ENCODE measurements around the gene INCENP.

Gene INCENP

GRCh38 chr11:62143727-62144126, 19.9 kb downstream of the INCENP start:
- no peaks in the 10 kb centered on the region for H4K20me1 ChIP-seq (ENCODE audit: insufficient read depth, low read length)
- no peak overlapping the region for H3K4me2 ChIP-seq (ENCODE audit: low read length)
- no peaks in the 10 kb centered on the region for H3K9me3 ChIP-seq (ENCODE audit: low read length)
- H3K36me3 ChIP-seq (ENCODE audit: insufficient read depth, low read length), result peaks cover 100% of the 10 kb centered on the region
- H3K9me2 ChIP-seq (ENCODE audit: low read depth, low read length), result no peaks in the 10 kb centered on the region
- no peak overlapping the region for H3K4me3 ChIP-seq (ENCODE audit: low read depth, low read length, poor library complexity, severe bottlenecking)
- no peak overlapping the region for H3K27ac ChIP-seq (ENCODE audit: low read depth, low read length, poor library complexity, severe bottlenecking)
- no peaks in the 10 kb centered on the region for H3F3A ChIP-seq (ENCODE audit: insufficient read depth, low read length)
- no peaks in the 10 kb centered on the region for H3K27me3 ChIP-seq (ENCODE audit: insufficient read depth, low read length)
- no peak overlapping the region for H2AFZ ChIP-seq (ENCODE audit: low read length)
- no peaks in the 10 kb centered on the region for H3K4me1 ChIP-seq (ENCODE audit: insufficient read depth, low read length, severe bottlenecking)
- TF ChIP-seq EZH2 (IDR thresholded peaks at IDR 0.05; ENCODE audit: borderline replicate concordance, low read length), result no peak
- TF ChIP-seq CTCF (IDR thresholded peaks at IDR 0.05; ENCODE audit: low read length), result 0 out of 2 replicates have a peak, but pooled peaks have one; percentile 13
- no peak overlapping the region for H3K9ac ChIP-seq (ENCODE audit: low read length)
- no peaks in the 10 kb centered on the region for H3K79me2 ChIP-seq (ENCODE audit: insufficient read depth, low read length)

- Histone ChIP-seq H3K9me2 (ENCODE audit: low read depth, low read length) (no peaks in the 10 kb centered on the region), H3K4me3 (ENCODE audit: low read depth, low read length, poor library complexity, severe bottlenecking) (no peak overlapping the region), H2AFZ (ENCODE audit: low read length) (no peak overlapping the region), H3K79me2 (ENCODE audit: insufficient read depth, low read length) (no peaks in the 10 kb centered on the region), H3K4me1 (ENCODE audit: insufficient read depth, low read length, severe bottlenecking) (no peaks in the 10 kb centered on the region), H3K27me3 (ENCODE audit: insufficient read depth, low read length) (no peaks in the 10 kb centered on the region), H3K27ac (ENCODE audit: low read depth, low read length, poor library complexity, severe bottlenecking) (no peak overlapping the region), H3F3A (ENCODE audit: insufficient read depth, low read length) (no peaks in the 10 kb centered on the region), H4K20me1 (ENCODE audit: insufficient read depth, low read length) (no peaks in the 10 kb centered on the region), H3K9ac (ENCODE audit: low read length) (no peak overlapping the region), H3K9me3 (ENCODE audit: low read length) (no peaks in the 10 kb centered on the region), H3K4me2 (ENCODE audit: low read length) (no peak overlapping the region), H3K36me3 (ENCODE audit: insufficient read depth, low read length) (peaks cover 100% of the 10 kb centered on the region)
- TF ChIP-seq CTCF (IDR thresholded peaks at IDR 0.05; ENCODE audit: low read length), result no peak
- TF ChIP-seq EZH2 (IDR thresholded peaks at IDR 0.05; ENCODE audit: borderline replicate concordance, low read length), result no peak
Measured at GRCh38 chr11:62144641-62145255, 20.9 kb downstream of the INCENP start.

- TF ChIP-seq EZH2 (IDR thresholded peaks at IDR 0.05; ENCODE audit: borderline replicate concordance, low read length), result no peak
- TF ChIP-seq CTCF (IDR thresholded peaks at IDR 0.05; ENCODE audit: low read length), result no peak
- H3K36me3 ChIP-seq (ENCODE audit: insufficient read depth, low read length), result peaks cover 100% of the 10 kb centered on the region
- H3K79me2 ChIP-seq (ENCODE audit: insufficient read depth, low read length), result no peaks in the 10 kb centered on the region
Measured at GRCh38 chr11:62145261-62145871, 21.6 kb downstream of the INCENP start.

More at GRCh38 chr11:62145261-62145871, 21.6 kb downstream of the INCENP start:
- H3K9me2 ChIP-seq (ENCODE audit: low read depth, low read length), result no peaks in the 10 kb centered on the region
- no peaks in the 10 kb centered on the region for H3F3A ChIP-seq (ENCODE audit: insufficient read depth, low read length)
- H3K27me3 ChIP-seq (ENCODE audit: insufficient read depth, low read length), result no peaks in the 10 kb centered on the region
- no peak overlapping the region for H2AFZ ChIP-seq (ENCODE audit: low read length)
- H3K9ac ChIP-seq (ENCODE audit: low read length), result no peak overlapping the region
- H4K20me1 ChIP-seq (ENCODE audit: insufficient read depth, low read length), result no peaks in the 10 kb centered on the region
- H3K4me3 ChIP-seq (ENCODE audit: low read depth, low read length, poor library complexity, severe bottlenecking), result no peak overlapping the region
- no peaks in the 10 kb centered on the region for H3K9me3 ChIP-seq (ENCODE audit: low read length)
- no peaks in the 10 kb centered on the region for H3K4me1 ChIP-seq (ENCODE audit: insufficient read depth, low read length, severe bottlenecking)
- H3K27ac ChIP-seq (ENCODE audit: low read depth, low read length, poor library complexity, severe bottlenecking), result no peak overlapping the region
- no peak overlapping the region for H3K4me2 ChIP-seq (ENCODE audit: low read length)
